ENCODE results near the gene TCEA3. TPM values are rescaled to one million over a fixed set of nuclear protein-coding genes. Genes with fewer than 3 reads are reported as not detected.

Gene TCEA3
- total RNA-seq, 1 donor from 2014 or later, result 48.4 TPM

GRCh38 chr1:23449306-23449705 lies 24.8 kb upstream of the TCEA3 start:
- ATAC-seq (no peak), DNase-seq (ENCODE audit: low spot score) (no peak)
- intact Hi-C loops (cut with DNase I), result no loop called here

- intact Hi-C loops (cut with DNase I), result no loop called here
- no peak for DNase-seq (ENCODE audit: low spot score)
- no peak for ATAC-seq
Observed at GRCh38 chr1:23448846-23449245, 24.3 kb upstream of the TCEA3 start.

- intact Hi-C loops (cut with DNase I), result no loop called here
- ATAC-seq, result no peak
- no peak for DNase-seq (ENCODE audit: low spot score)
Observed at GRCh38 chr1:23446661-23447310, 22.2 kb upstream of the TCEA3 start.

GRCh38 chr1:23444596-23445390 lies 20.2 kb upstream of the TCEA3 start:
- intact Hi-C loops (cut with DNase I), result no loop called here
- DNase-seq (ENCODE audit: low spot score), result no peak
- peak; percentile 7 for ATAC-seq

- ATAC-seq (peak; percentile 97), DNase-seq (ENCODE audit: low spot score) (peak; percentile 83)
- intact Hi-C loops (cut with DNase I), result no loop called here
Observed at GRCh38 chr1:23444104-23444533, 19.6 kb upstream of the TCEA3 start.

GRCh38 chr1:23442751-23443150 lies 18.2 kb upstream of the TCEA3 start:
- ATAC-seq (no peak), DNase-seq (ENCODE audit: low spot score) (no peak)
- intact Hi-C loops (cut with DNase I), result no loop called here

GRCh38 chr1:23441446-23442148 lies 17.0 kb upstream of the TCEA3 start:
- intact Hi-C loops (cut with DNase I), result no loop called here
- ATAC-seq, result no peak
- no peak for DNase-seq (ENCODE audit: low spot score)

- intact Hi-C loops (cut with DNase I), result no loop called here
- no peak for DNase-seq (ENCODE audit: low spot score)
- ATAC-seq, result no peak
Observed at GRCh38 chr1:23438545-23438944, 14.0 kb upstream of the TCEA3 start.

GRCh38 chr1:23437355-23437664 lies 12.8 kb upstream of the TCEA3 start:
- no peak for DNase-seq (ENCODE audit: low spot score)
- ATAC-seq, result no peak
- intact Hi-C loops (cut with DNase I), result no loop called here

GRCh38 chr1:23436520-23437354 lies 12.2 kb upstream of the TCEA3 start:
- ATAC-seq (peak; percentile 66), DNase-seq (ENCODE audit: low spot score) (no peak)
- intact Hi-C loops (cut with DNase I), result no loop called here

GRCh38 chr1:23434260-23434775 lies 9.8 kb upstream of the TCEA3 start:
- intact Hi-C loops (cut with DNase I), result no loop called here
- ATAC-seq (no peak), DNase-seq (ENCODE audit: low spot score) (no peak)

GRCh38 chr1:23433122-23433521 lies 8.6 kb upstream of the TCEA3 start:
- DNase-seq (ENCODE audit: low spot score) (no peak), ATAC-seq (no peak)
- intact Hi-C loops (cut with DNase I), result no loop called here

GRCh38 chr1:23431431-23431830 lies 6.9 kb upstream of the TCEA3 start:
- DNase-seq (ENCODE audit: low spot score), result no peak
- intact Hi-C loops (cut with DNase I), result no loop called here
- ATAC-seq, result no peak

GRCh38 chr1:23430803-23431202 lies 6.3 kb upstream of the TCEA3 start:
- DNase-seq (ENCODE audit: low spot score) (no peak), ATAC-seq (no peak)
- intact Hi-C loops (cut with DNase I), result no loop called here

- DNase-seq (ENCODE audit: low spot score) (no peak), ATAC-seq (no peak)
- intact Hi-C loops (cut with DNase I), result no loop called here
Observed at GRCh38 chr1:23428136-23428905, 3.8 kb upstream of the TCEA3 start.

- DNase-seq (ENCODE audit: low spot score) (no peak), ATAC-seq (no peak)
- intact Hi-C loops (cut with DNase I), result loop anchor here (2.0 kb wide), 1 partner anchor 53 kb away; no protein-coding TSS in a partner anchor
Observed at GRCh38 chr1:23427550-23427949, 3.0 kb upstream of the TCEA3 start.

- ATAC-seq, result no peak
- intact Hi-C loops (cut with DNase I), result loop anchor here (2.0 kb wide), 1 partner anchor 54 kb away; no protein-coding TSS in a partner anchor
- DNase-seq (ENCODE audit: low spot score), result no peak
Observed at GRCh38 chr1:23426828-23427227, 2.3 kb upstream of the TCEA3 start.

- intact Hi-C loops (cut with DNase I), result no loop called here
- DNase-seq (ENCODE audit: low spot score) (no peak), ATAC-seq (no peak)
Observed at GRCh38 chr1:23425193-23425494, 596 bp upstream of the TCEA3 start.

Data from sciatic nerve (tissue), 2 donors.